HG02938 (cell line): ENCODE measurements around the gene RAC2.

Source experiments
- ATAC-seq: cut with Tn5 transposase; IDR thresholded peaks from one replicate; pipeline ENCODE4 v1.9.1; 2021; ENCODE audit warnings: mild to moderate bottlenecking, moderate library complexity; ENCODE audit not compliant: unreplicated experiment

RAC2 gene

GRCh38 chr22:37179126-37179470 is 65.0 kb downstream of the RAC2 start:
- no peak for ATAC-seq

GRCh38 chr22:37178350-37179125 is 65.5 kb downstream of the RAC2 start:
- no peak for ATAC-seq

GRCh38 chr22:37177755-37178154 is 66.3 kb downstream of the RAC2 start:
- ATAC-seq = no peak

GRCh38 chr22:37177221-37177620 is 66.8 kb downstream of the RAC2 start:
- no peak for ATAC-seq

- no peak for ATAC-seq
Measured at GRCh38 chr22:37176464-37177061, 67.5 kb downstream of the RAC2 start.

- ATAC-seq = no peak
Measured at GRCh38 chr22:37175414-37176281, 68.4 kb downstream of the RAC2 start.
